Measurements from ENCODE around the gene MAP3K13.
"Not testable (repeated sequence)": the region's sequence is repeated elsewhere in the genome, so short reads cannot be mapped to it uniquely, and the experiment has no call there.

Gene MAP3K13

DNA sequence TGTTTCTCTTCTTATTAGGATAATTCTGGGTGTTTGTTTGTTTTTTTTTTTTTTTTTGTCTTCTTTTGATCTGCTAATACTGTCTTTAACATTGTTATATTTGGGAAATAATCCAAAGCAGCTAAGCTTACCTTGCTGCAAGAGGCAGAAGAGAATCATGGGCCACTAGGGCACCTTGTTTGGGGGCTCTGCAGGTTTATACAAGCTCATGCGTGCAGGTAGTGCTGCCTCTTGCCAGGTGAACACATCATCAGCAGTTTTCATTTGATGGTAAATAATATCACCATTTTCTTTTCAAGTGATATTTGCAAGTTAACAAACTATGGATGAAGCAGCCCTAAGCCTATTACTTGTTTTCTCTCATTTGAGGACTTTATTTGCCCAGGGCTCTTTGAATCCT is 37.9 kb downstream of the MAP3K13 start:
- DNase-seq, result no peak

GRCh38 chr3:185401319-185401955 is 38.5 kb downstream of the MAP3K13 start:
- no peak for DNase-seq

GRCh38 chr3:185402561-185402960 is 39.6 kb downstream of the MAP3K13 start:
- DNase-seq, result no peak

GRCh38 chr3:185403002-185403401 is 40.1 kb downstream of the MAP3K13 start:
- no peak for DNase-seq

DNA sequence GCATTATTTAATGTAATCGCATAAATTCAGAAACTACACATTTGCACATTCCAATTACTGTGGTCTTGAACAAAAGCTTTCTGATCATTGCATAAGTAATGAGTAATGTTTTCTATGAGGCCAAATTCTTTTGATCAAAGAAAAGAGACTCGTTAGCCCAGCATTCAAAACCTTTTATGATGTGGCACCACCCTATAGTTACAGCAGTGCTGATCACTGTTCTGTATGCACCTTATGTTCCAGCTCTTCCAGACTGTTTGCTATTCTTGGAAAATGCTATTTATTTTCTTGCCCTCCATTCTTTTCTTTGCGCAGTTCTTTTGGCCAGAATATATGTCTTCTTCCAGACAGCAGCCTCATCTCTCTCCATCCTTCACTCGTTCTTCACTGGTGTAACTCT is 42.3 kb downstream of the MAP3K13 start:
- DNase-seq, result no peak

- no peak for DNase-seq
Observed at GRCh38 chr3:185405664-185406063, 42.7 kb downstream of the MAP3K13 start.

DNA sequence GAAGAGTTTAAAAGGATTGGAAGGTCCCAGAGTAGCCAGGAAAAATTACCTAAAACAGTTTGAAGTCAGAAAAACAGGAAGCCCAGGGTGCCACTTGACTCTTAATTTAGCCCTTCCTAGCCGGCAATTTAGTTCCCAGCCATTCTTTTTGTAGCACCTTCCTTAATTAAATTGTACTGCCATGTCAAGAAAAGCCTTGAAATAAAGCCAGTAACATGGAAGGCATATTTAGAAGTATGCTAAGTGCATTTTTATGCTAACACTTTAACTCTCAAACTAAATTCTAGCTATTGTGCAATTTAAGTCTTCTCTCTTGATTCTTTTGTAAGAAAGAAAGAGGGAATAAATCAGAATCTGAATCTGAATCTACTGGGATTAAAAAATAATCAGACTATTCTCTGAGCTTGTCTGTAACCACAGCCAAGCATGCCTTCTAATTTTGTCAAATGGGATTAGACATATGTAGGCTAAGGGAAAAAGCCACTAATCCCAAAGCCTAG is 43.2 kb downstream of the MAP3K13 start:
- no peak for DNase-seq

GRCh38 chr3:185409957-185410356 is 47.0 kb downstream of the MAP3K13 start:
- no peak for DNase-seq

GRCh38 chr3:185411133-185411532 is 48.2 kb downstream of the MAP3K13 start:
- DNase-seq, result no peak

GRCh38 chr3:185416513-185416912 is 53.6 kb downstream of the MAP3K13 start:
- DNase-seq, result no peak

GRCh38 chr3:185418561-185418977 is 55.6 kb downstream of the MAP3K13 start:
- DNase-seq, result not testable (repeated sequence)

GRCh38 chr3:185420762-185421161 is 57.8 kb downstream of the MAP3K13 start:
- no peak for DNase-seq

DNA sequence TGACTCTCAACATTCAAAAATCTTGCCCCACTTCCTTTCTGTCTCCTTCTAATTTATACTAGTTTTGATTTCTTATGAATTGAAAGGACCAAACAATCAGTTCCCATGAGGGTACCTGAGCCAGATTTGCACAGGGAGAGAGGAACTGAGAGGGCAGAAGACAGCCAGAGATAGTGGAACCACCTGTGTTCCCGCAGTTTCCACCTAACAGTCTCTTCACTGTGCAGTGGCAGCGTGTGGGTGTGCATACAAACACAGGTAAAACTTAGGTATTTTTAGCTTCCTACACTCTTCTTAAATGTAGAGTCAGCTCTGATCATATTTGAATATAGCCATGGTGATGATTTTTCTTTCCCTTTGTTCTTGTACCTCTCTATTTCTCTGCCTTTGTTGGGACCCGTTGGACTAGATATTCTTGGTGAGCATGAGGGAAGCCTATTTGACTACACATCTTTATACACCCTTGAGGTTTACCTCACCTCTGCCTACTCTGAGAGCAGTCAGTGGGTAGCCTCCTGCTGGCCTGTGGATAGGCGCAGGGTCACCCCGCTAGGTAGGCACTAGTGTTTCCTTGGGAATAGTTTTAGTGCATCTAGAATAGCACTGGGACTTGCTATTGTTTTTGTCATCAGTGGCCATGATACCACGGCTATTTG is 58.8 kb downstream of the MAP3K13 start:
- no peak for DNase-seq

DNA sequence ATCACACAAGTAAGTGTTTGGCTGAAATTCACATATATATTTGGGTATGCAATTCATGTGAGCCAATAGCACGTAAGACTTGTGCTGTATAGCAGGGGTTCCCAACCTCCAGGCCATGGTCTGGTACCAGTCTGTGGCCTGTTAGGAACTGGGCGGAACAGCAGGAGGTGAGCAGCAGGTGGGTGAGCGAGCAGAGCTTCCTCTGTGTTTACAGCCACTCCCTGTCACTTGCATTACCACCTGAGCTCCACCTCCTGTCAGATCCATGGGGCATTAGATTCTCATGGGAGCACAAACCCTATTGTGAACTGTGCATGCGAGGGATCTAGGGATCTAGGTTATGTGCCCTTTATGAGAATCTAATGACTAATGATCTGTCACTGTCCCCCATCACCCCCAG is 59.7 kb downstream of the MAP3K13 start:
- DNase-seq, result no peak

- no peak for DNase-seq
Observed at GRCh38 chr3:185423178-185423577, 60.2 kb downstream of the MAP3K13 start.

DNA sequence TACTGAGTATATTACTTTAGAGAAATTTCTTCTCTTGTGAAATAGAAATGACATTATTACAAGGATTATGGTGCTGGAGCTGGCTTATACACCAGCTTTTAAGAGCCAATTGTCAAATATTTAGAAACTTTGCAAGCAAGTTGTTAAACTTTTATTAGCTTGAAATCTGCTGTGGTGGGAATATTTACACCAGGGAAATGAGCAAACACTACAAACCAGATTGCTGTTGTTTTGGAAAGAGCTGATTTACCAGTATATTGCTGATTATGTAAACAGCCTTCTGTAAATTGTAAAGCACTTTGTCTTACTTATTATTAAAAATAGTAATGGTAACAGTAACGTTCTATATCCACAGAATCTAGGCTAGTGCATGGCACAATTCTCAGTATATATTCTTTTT is 61.5 kb downstream of the MAP3K13 start:
- no peak for DNase-seq

GRCh38 chr3:185430375-185430774 is 67.4 kb downstream of the MAP3K13 start:
- no peak for DNase-seq

- DNase-seq, result no peak
Observed at GRCh38 chr3:185439745-185440466, 77.0 kb downstream of the MAP3K13 start.

GRCh38 chr3:185442031-185442430 is 79.1 kb downstream of the MAP3K13 start:
- DNase-seq, result no peak

DNA sequence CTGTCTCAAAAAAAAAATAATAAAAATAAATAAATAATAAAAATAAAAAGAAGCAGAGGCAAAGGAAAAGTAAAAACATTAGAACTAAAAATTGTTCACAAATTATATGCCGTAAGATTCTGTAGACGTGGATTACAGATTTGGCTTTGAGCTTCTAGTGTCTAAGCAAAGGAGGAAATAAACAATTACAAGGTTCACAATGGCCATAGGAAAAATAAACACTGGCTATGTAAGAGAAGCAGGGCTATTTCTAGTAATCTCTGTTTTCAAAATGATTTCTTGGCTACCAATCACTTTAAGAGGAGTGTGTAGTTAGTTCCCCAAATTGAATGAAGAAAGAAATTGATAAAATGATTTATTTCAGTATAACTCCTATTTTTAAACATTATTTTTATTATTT is 81.4 kb downstream of the MAP3K13 start:
- DNase-seq, result no peak

DNA sequence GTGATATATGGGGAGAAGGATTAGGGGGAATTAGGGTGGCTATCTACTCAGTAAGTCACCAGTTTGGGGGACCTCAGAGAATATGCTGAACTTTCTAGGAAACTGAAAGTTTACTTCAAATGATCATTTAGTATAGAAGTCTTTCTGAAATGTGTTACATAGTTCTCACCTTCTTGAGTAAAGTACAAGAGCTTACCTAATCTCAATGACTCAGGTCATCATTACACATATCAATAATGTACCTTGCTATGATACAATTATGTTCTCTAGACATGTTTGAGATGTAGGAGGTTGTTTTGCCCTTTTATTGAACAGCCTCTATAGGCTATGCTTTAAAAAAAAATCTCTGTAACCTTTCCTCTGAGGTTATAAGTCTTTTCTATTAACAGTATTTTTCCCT is 85.2 kb downstream of the MAP3K13 start:
- DNase-seq, result no peak

GRCh38 chr3:185451432-185451831 is 88.5 kb downstream of the MAP3K13 start:
- DNase-seq, result not testable (repeated sequence)

DNA sequence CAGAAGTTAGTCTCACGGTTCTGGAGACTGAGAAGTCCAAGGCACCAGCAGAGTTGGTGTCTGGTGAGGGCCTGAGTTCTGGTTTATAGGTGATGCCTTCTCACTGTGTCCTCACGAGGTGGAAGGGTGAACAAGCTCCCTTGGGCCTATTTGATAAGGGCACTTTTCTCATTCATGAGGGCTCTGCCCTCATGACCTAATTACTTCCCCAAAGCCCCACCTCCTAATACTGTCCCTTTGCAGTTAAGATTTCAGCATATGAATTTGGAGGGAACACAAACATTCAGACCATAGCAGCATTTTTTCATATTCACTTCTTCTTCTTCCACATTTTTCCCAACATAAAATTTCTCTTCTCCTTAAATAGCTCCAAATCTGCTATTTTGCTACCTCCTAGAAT is 94.4 kb downstream of the MAP3K13 start:
- no peak for DNase-seq

DNA sequence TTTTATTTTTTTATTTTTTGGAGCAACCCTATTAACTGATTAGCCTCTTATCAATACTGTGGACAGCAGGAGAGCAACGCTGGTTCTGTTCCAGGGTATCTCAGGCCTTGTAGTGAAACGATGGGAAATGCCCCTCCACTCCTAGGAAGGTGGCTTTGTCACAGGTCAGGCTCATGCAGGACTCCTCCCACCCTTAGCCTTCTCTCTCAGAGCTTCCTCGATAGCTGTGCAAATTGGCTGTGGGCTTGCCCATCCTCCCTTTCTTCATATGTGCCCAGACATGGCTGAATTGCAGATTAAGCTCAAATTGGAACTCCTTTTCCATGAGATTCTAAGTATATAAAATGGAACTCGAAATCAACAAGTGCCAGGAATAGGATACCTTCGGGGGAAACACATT is 97.4 kb downstream of the MAP3K13 start:
- no peak for DNase-seq
